HCT116 (cell line): ENCODE results near the gene RPS6KA2. TPM values are rescaled to one million over a fixed set of nuclear protein-coding genes. Genes with fewer than 3 reads are reported as not detected.

Source experiments
- ATAC-seq: fragments of 200-7000 bp; cut with Tn5 transposase; 2 replicates; pipeline ENCODE4 v1.9.1; 2020; ENCODE audit warnings: mild to moderate bottlenecking, moderate library complexity
- BruUV-seq: library from RNA; stranded (reverse); fragments of 400-500 nt; replicated peaks from 2 replicates; lab custom pipeline; 2021; lab: Mats Ljungman, UMichigan
- CTCF ChIA-PET: fragments of 300-600 bp; sonication (Branson Sonifier 250); formaldehyde crosslinking; loops from one replicate; lab custom pipeline; 2021; ENCODE audit warnings: antibody characterized with exemption; lab: Charles Lee
- POLR2A ChIA-PET: fragments of 300-600, 350-600 bp; sonication (Branson Sonifier 250); formaldehyde crosslinking; loops from one replicate; lab custom pipeline; 2021; ENCODE audit warnings: antibody characterized with exemption; lab: Charles Lee
- RAD21 ChIA-PET, 2 experiments: fragments of 300-600 bp; sonication (Branson Sonifier 250); formaldehyde crosslinking; loops; one replicate each; lab custom pipeline; 2023; ENCODE audit warnings: low total read pairs in 2 of 2; ENCODE audit not compliant: uncharacterized antibody in 2 of 2, unreplicated experiment in 2 of 2, low non-redundant PET in 1 of 2; lab: Charles Lee
- DNase-seq: peaks from one replicate; pipeline ENCODE4 v3.0.0-alpha.2; 2010; ENCODE audit warnings: low read depth, low spot score
- H2AFZ ChIP-seq: fragments of 200-600 bp; shearing (Covaris generic), sonication (generic); 2 replicates; pipeline ENCODE4 v1.6.1; 2017; ENCODE audit warnings: low read depth, mixed run types, mixed read lengths, antibody characterized with exemption, low read length; ENCODE audit not compliant: poor library complexity, severe bottlenecking
- H3K27ac ChIP-seq: 2 replicates; pipeline ENCODE4 v1.5.1; 2012; ENCODE audit warnings: low read depth, low read length
- H3K27me3 ChIP-seq: fragments of 200-600 bp; sonication (generic); 2 replicates; pipeline ENCODE4 v1.6.1; 2016; ENCODE audit warnings: mixed run types, low read length, mixed read lengths; ENCODE audit not compliant: insufficient read depth
- H3K36me3 ChIP-seq, 2 experiments: fragments of 200-500 bp in 1 of 2; fragments of 200-600 bp in 1 of 2; sonication (Bioruptor generic) in 1 of 2; sonication (generic) in 1 of 2; 2 replicates each; pipeline versions ENCODE4 v1.5.1 to v1.6.1; 2014 to 2016; ENCODE audit warnings: low read length in 2 of 2, inconsistent platforms in 1 of 2, mixed read lengths in 1 of 2, mixed run types in 1 of 2; ENCODE audit not compliant: insufficient read depth in 2 of 2, control insufficient read depth in 1 of 2
- H3K4me1 ChIP-seq, 2 experiments: fragments of 200-600 bp in 1 of 2; sonication (generic) in 1 of 2; 2 replicates each; pipeline versions ENCODE4 v1.5.1 to v1.6.1; 2012 to 2017; ENCODE audit warnings: low read length in 2 of 2, inconsistent platforms in 1 of 2, mild to moderate bottlenecking in 1 of 2, mixed read lengths in 1 of 2, mixed run types in 1 of 2, moderate library complexity in 1 of 2; ENCODE audit not compliant: insufficient read depth in 2 of 2, control insufficient read depth in 1 of 2
- H3K4me2 ChIP-seq: fragments of 200-600 bp; sonication (generic); 2 replicates; pipeline ENCODE4 v1.6.1; 2017; ENCODE audit warnings: mixed run types, low read length, mixed read lengths
- H3K4me3 ChIP-seq, 2 experiments: fragments of 200-600 bp in 1 of 2; sonication (generic) in 1 of 2; replicated peaks in 1 of 2; 2 replicates each; pipeline ENCODE4 v1.5.1; 2011 to 2016; ENCODE audit warnings: low read length in 2 of 2, control low read depth in 1 of 2, low read depth in 1 of 2, mild to moderate bottlenecking in 1 of 2, mixed read lengths in 1 of 2, mixed run types in 1 of 2
- H3K79me2 ChIP-seq: fragments of 200-600 bp; sonication (generic); 2 replicates; pipeline ENCODE4 v1.6.1; 2017; ENCODE audit warnings: mild to moderate bottlenecking, mixed run types, low read length, moderate library complexity, mixed read lengths; ENCODE audit not compliant: insufficient read depth
- H3K9ac ChIP-seq: fragments of 200-600 bp; sonication (generic); 2 replicates; pipeline ENCODE4 v1.6.1; 2016; ENCODE audit warnings: low read length, mixed read lengths
- H3K9me2 ChIP-seq: fragments of 200-600 bp; sonication (generic), shearing (Covaris generic); 2 replicates; pipeline ENCODE4 v1.6.1; 2017; ENCODE audit warnings: mixed run types, mild to moderate bottlenecking, moderate library complexity; ENCODE audit not compliant: insufficient read depth
- H3K9me3 ChIP-seq, 2 experiments: fragments of 200-500 bp in 1 of 2; fragments of 200-600 bp in 1 of 2; sonication (Bioruptor generic) in 1 of 2; sonication (generic) in 1 of 2; 2 replicates each; pipeline ENCODE4 v1.6.1; 2014 to 2017; ENCODE audit warnings: low read length in 2 of 2, mixed read lengths in 2 of 2, inconsistent platforms in 1 of 2, low read depth in 1 of 2, mild to moderate bottlenecking in 1 of 2, mixed run types in 1 of 2, moderate library complexity in 1 of 2; ENCODE audit not compliant: control insufficient read depth in 1 of 2, insufficient read depth in 1 of 2
- H4K20me1 ChIP-seq: fragments of 200-600 bp; sonication (generic), shearing (Covaris generic); 2 replicates; pipeline ENCODE4 v1.6.1; 2017; ENCODE audit warnings: mixed run types, mild to moderate bottlenecking, moderate library complexity; ENCODE audit not compliant: insufficient read depth
- ELF1 ChIP-seq: IDR thresholded peaks from 2 replicates; pipeline ENCODE4 v1.6.1; 2012; ENCODE audit warnings: low read depth, borderline replicate concordance
- FOSL1 ChIP-seq: IDR thresholded peaks from 2 replicates; pipeline ENCODE4 v1.6.1; 2012; ENCODE audit warnings: low read depth
- POLR2AphosphoS5 ChIP-seq: IDR thresholded peaks from 2 replicates; pipeline ENCODE4 v1.6.1; 2011; ENCODE audit warnings: mild to moderate bottlenecking, low read depth, low read length, moderate library complexity
- REST ChIP-seq: IDR thresholded peaks from 2 replicates; pipeline ENCODE4 v1.6.1; 2012; ENCODE audit warnings: low read depth
- SIN3A ChIP-seq: IDR thresholded peaks from 2 replicates; pipeline ENCODE4 v1.6.1; 2012; ENCODE audit warnings: low read depth
- SRF ChIP-seq: IDR thresholded peaks from 2 replicates; pipeline ENCODE4 v1.6.1; 2012; ENCODE audit warnings: low read depth
- intact Hi-C: fragments of 100-400 bp; cut with micrococcal nuclease; formaldehyde crosslinking; loops from 2 replicates; pipeline ENCODE4 v1.10.0; 2022
- total RNA-seq: library from RNA; stranded (reverse); gene quantifications from one replicate; pipeline ENCODE4 v1.2.1, GENCODE V29; 2021; ENCODE audit not compliant: unreplicated experiment
- TF ChIP-seq, protein P1 (sequence below): IDR thresholded peaks from 2 replicates; pipeline ENCODE4 v1.6.1; 2012

The RPS6KA2 gene
- total RNA-seq, 1 experiment from 2014 or later = 8.5 TPM

DNA sequence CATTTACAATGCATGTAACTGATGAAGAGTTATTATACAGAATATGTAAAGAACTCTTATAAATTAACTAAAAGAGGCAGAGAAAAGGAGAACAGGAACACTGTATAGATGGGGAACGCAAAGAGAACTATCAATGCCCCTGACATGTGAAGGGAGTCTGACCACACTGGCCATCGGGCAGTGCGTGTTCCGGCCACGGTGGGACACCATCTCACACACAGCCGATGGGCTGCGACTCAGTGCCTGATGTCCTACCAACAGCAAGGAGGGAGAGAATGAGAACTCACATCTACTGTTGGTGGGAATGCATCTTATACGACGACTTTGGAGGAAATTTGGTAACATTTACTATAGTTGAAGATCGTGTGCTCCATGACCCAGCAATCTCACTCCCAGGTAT, 25.1 kb downstream of the RPS6KA2 start:
- Histone ChIP-seq H3K9me3 (no peaks in the 10 kb centered on the region), H3K4me3 (no peak overlapping the region), H3K4me2 (no peak overlapping the region), H4K20me1 (no peaks in the 10 kb centered on the region), H3K27ac (no peak overlapping the region), H3K27me3 (no peaks in the 10 kb centered on the region), H3K9me2 (no peaks in the 10 kb centered on the region), H3K4me1 (no peaks in the 10 kb centered on the region), H3K9ac (no peak overlapping the region), H2AFZ (no peak overlapping the region), H3K79me2 (no peaks in the 10 kb centered on the region), H3K36me3 (no peaks in the 10 kb centered on the region)
- ATAC-seq = no peak
- no peak for DNase-seq
- RAD21 ChIA-PET = no interaction called here
- BruUV-seq = no TSS peak
- POLR2A ChIA-PET = no interaction called here
- TF ChIP-seq SRF (no peak), POLR2AphosphoS5 (no peak), REST (no peak), SIN3A (no peak)
- TF ChIP-seq, protein P1, sequence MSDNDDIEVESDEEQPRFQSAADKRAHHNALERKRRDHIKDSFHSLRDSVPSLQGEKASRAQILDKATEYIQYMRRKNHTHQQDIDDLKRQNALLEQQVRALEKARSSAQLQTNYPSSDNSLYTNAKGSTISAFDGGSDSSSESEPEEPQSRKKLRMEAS = no peak
- CTCF ChIA-PET = no interaction called here
- intact Hi-C loops = no loop called here

- H3K27me3 ChIP-seq = no peaks in the 10 kb centered on the region
These were observed 26.1 kb downstream of the RPS6KA2 start for GRCh38 chr6:166600931-166601330.

More at GRCh38 chr6:166600931-166601330, 26.1 kb downstream of the RPS6KA2 start:
- H3K4me2 ChIP-seq = no peak overlapping the region
- no peaks in the 10 kb centered on the region for H4K20me1 ChIP-seq
- no peaks in the 10 kb centered on the region for H3K4me1 ChIP-seq
- H3K9me2 ChIP-seq = no peaks in the 10 kb centered on the region
- intact Hi-C loops = no loop called here
- ATAC-seq (no peak), DNase-seq (no peak)
- RAD21 ChIA-PET = no interaction called here
- H3K9me3 ChIP-seq = no peaks in the 10 kb centered on the region
- H3K79me2 ChIP-seq = no peaks in the 10 kb centered on the region
- H3K27ac ChIP-seq = no peak overlapping the region
- no TSS peak for BruUV-seq
- no peaks in the 10 kb centered on the region for H3K36me3 ChIP-seq
- H3K4me3 ChIP-seq = no peak overlapping the region
- POLR2A ChIA-PET = no interaction called here
- CTCF ChIA-PET = no interaction called here
- TF ChIP-seq FOSL1 (no peak), POLR2AphosphoS5 (no peak), ELF1 (no peak)
- no peak overlapping the region for H2AFZ ChIP-seq
- H3K9ac ChIP-seq = no peak overlapping the region
